GM18873 (cell line): Measurements from ENCODE around the gene CNDP1.
"Not testable (repeated sequence)": the region's sequence is repeated elsewhere in the genome, so short reads cannot be mapped to it uniquely, and the experiment has no call there.

Source experiments
- ATAC-seq: cut with Tn5 transposase; IDR thresholded peaks from one replicate; pipeline ENCODE4 v1.9.1; 2021; ENCODE audit warnings: mild to moderate bottlenecking, moderate library complexity, moderate number of reproducible peaks; ENCODE audit not compliant: unreplicated experiment, low FRiP score

CNDP1 gene

GRCh38 chr18:74540652-74541421 is 6.5 kb downstream of the CNDP1 start:
- no peak for ATAC-seq

- ATAC-seq: peak; percentile 62
Measured at GRCh38 chr18:74541703-74542555, 7.6 kb downstream of the CNDP1 start.

DNA sequence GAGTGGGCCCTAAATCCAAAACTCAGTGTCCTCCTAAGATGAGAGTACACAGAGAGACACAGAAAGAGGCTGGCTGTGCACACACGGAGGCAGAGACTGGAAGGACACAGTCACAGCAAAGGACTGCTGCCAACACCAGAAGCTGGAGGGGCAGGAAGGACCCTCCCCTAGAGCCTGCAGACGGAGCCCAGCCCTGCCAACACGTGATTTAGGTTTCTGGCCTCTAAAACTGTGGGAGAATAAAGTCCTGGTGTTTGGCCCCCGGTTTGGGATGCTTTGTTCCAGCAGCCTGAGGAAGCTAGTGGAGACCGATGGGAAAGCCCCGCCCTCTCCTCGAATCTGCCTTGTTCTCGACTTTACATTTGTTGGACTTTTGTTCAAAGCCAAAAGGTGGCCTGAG is 10.6 kb downstream of the CNDP1 start:
- no peak for ATAC-seq

DNA sequence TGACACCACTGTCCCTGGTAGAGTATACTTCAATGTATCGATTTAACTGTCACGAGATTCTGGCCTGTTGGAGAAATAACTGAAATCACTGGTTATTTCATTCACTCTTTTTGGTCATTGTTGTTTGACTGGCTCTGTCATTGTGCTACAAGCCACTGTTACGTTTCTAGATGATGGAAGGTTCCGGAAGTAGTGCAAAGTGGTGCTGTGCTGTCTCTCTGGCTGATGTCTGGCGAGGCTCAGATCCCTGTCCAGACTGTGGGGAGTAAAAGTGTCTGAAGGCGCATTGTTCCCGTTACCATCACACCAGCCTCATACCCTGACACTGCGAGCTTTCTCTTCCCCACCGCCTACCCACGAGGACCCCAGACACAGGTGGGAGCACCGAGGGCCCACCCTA is 11.7 kb downstream of the CNDP1 start:
- no peak for ATAC-seq

GRCh38 chr18:74546751-74547530 is 12.6 kb downstream of the CNDP1 start:
- ATAC-seq: no peak

GRCh38 chr18:74547860-74548259 is 13.6 kb downstream of the CNDP1 start:
- ATAC-seq: no peak

DNA sequence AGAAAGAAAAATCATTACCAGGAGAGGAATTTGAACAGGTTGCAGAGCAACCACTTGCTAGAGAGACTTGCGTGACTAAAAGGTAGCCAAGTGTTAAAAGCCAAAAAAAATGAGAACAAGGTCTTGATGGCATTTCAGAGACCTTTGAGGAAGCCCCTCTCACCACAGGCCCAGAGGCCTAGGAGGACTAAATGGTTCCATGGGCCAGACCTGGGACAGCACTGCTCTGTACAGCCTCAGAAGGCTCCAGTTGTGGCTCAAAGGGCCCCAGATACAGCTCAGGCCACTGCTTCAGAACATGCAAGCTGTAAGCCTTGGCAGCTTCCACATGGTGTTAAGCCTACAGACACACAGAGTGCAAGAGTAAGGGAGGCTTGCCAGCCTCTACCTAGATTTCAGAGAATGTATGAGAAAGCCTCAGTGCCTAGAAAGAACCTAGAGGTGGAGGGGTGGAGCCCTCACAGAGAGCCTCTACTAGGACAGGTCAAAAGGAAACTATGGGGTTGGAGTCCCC is 15.3 kb downstream of the CNDP1 start:
- no peak for ATAC-seq

- no peak for ATAC-seq
Measured at GRCh38 chr18:74550886-74551285, 16.6 kb downstream of the CNDP1 start.

GRCh38 chr18:74551452-74551851 is 17.2 kb downstream of the CNDP1 start:
- no peak for ATAC-seq

GRCh38 chr18:74551936-74552555 is 17.7 kb downstream of the CNDP1 start:
- ATAC-seq: peak; percentile 98

DNA sequence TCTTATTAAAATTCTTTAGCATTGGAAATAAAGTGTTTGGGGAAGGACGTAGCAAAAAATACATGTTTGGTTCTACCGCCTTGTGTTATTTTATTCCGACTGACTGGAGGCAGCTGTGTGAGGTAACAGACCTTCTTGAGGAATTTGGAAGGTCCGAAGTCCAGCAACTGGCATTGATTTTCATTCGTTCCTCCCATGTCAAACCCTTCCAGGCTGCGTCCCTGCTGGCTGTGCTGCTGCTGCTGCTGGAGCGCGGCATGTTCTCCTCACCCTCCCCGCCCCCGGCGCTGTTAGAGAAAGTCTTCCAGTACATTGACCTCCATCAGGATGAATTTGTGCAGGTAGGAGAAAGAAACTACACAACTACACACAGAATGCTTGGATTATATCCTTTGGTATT is 21.8 kb downstream of the CNDP1 start:
- no peak for ATAC-seq

DNA sequence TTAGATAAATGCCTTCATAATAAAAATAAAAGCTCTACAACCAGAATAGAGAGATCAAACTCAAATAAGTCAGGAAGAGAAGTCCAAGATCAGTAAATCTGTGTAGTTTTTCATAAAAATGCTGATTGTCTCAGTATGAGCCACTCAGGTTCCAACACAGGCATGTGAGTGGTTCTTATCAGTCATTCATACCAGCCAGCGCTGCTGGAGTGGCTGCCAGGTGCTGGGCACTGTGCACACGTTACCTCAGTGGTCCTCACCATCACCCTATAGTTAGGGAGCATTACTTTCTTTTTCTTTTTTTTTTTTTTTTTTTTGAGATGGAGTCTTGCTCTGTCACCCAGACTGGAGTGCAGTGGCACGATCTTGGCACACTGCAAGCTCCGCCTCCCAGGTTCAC is 23.8 kb downstream of the CNDP1 start:
- no peak for ATAC-seq

DNA sequence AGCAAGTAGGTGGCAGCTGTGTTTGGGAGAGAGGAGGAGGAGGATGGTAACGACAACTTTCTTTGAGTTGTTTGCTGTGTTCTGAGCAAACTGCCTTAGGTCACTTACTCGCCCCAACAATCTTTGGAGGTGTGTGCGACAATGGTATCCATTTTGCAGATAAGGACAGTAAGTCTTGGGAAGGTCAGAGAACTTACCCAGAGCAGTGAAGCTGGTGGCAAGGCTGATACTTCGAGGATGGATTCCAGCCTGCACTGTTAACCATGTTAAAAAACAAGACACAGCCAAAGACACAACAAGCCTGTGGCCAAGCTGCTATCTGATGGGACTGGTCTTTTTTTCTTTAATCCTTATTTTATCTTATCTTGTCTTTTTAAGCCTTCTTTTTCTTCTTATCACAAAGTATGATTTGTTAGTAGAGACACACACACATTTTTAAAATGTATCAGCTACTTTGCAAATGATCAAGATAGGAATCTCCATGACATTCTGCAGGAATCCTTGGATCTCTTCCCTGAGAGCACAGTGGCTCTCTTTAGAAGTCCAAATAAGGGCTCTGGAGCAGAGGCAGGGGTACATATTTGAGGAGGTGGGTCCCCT is 27.9 kb downstream of the CNDP1 start:
- ATAC-seq: no peak

DNA sequence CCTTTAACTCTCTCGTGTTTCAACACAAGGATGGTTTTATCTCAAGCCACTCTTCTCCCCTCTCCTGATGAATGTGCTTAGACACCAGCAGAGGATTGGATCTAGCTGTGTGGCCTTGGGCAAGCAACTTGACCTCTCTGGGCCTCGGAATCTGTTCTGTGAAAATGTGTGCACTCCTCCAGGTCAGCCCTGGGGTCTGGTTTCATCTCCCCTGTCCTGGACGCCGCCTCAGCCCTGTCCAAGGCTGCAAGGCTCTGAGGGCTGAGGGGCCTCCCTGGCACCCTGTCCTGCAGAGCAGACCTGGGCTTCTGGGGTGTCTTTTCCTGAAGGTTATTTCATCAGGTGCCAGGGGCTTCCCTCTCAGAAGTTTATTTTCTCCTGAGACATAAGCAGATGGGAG is 28.5 kb downstream of the CNDP1 start:
- no peak for ATAC-seq

DNA sequence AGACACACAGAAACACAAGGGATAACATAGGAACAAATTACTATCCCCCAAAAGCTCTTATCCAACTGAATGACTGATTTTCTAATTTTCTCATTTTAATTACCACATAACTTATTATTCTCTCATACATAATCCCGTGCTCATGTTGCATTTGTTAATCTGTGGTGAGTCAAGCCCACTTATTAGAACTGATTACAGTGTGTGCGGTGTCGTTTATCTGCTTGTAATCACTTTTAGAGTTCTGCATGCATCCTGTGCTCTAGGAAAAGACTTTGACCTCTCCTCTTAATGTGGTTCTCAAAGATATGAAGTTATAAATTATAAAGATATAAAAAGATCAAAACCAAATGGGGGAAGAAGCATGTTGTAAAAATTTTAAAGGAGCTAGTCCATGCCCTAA is 29.7 kb downstream of the CNDP1 start:
- ATAC-seq: no peak

GRCh38 chr18:74565164-74565563 is 30.9 kb downstream of the CNDP1 start:
- not testable (repeated sequence) for ATAC-seq

DNA sequence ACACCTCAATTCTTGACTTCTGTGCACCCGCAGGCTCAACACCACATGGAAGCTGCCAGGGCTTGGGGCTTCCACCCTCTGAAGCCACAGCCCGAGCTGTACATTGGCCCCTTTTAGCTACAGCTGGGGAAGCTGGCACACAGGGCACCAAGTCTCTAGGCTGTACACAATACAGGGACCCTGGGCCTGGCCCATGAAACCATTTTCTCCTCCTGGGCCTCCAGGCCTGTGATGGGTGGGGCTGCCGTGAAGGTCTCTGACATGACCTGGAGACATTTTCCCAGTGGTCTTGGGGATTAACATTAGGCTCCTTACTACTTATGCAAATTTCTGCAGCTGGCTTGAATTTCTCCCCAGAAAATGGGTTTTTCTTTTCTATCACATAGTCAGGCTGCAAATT is 31.7 kb downstream of the CNDP1 start:
- ATAC-seq: not testable (repeated sequence)

GRCh38 chr18:74567822-74568221 is 33.5 kb downstream of the CNDP1 start:
- ATAC-seq: no peak

DNA sequence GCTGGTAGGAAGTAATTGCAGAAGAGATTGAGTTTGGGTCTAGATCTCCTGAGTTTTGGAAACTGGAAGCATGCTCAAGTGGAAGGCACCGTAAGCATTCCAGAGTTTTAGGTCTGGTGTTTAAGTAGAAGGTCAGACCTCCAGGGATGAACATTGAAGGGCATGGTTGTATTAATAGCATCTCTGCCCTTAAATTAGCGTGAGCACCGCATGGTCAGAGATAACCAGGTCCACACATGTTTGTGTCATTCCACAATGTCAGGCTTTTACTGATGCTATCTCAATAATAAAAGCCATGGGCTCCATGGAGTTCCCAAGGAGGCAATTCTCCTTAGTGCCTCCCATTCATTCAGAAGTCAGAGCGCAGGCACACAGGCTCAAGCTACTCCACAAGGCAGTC is 35.1 kb downstream of the CNDP1 start:
- ATAC-seq: no peak

- ATAC-seq: no peak
Measured at GRCh38 chr18:74570266-74570665, 36.0 kb downstream of the CNDP1 start.
